HepG2 (cell line): ENCODE data around the gene JAZF1.

Source experiments
- ATF7 ChIP-seq, 2 experiments: fragments of 450-650 bp in 1 of 2; sonication (generic) in 1 of 2; formaldehyde crosslinking in 1 of 2; IDR thresholded peaks; 2 replicates each; pipeline versions ENCODE4 v1.4.0 to v1.6.1; 2016 to 2020; ENCODE audit warnings: antibody characterized with exemption in 1 of 2, mild to moderate bottlenecking in 1 of 2, missing genetic modification reagents in 1 of 2
- HCFC1 ChIP-seq: fragments of 150-350 bp; IDR thresholded peaks from 2 replicates; pipeline ENCODE4 v1.6.1; 2014; ENCODE audit warnings: low read depth, low read length
- KDM1A ChIP-seq: IDR thresholded peaks from 2 replicates; pipeline ENCODE4 v1.6.1; 2016; ENCODE audit warnings: missing compliant biosample characterization
- SSRP1 ChIP-seq: IDR thresholded peaks from 2 replicates; pipeline ENCODE4 v1.6.1; 2016; ENCODE audit warnings: control low read depth
- TBP ChIP-seq: sonication (generic); formaldehyde crosslinking; IDR thresholded peaks from 2 replicates; pipeline ENCODE4 v1.5.0; 2020; ENCODE audit warnings: missing genetic modification reagents
- TCF7L2 ChIP-seq: IDR thresholded peaks from 2 replicates; pipeline ENCODE4 v1.6.1; 2011; ENCODE audit warnings: mild to moderate bottlenecking, low read depth, low read length, moderate library complexity
- U2AF1 ChIP-seq: fragments of 200-400 bp; formaldehyde crosslinking; optimal IDR thresholded peaks from 2 replicates; pipeline ENCODE3; 2017; ENCODE audit warnings: mild to moderate bottlenecking, low read depth, low read length
- TF ChIP-seq, protein P1 (sequence below): sonication (generic); formaldehyde crosslinking; IDR thresholded peaks from 2 replicates; pipeline ENCODE4 v1.4.0; 2020; ENCODE audit warnings: missing genetic modification reagents
- TF ChIP-seq, protein P2 (sequence below), 2 experiments: sonication (generic) in 1 of 2; formaldehyde crosslinking in 1 of 2; IDR thresholded peaks; 2 replicates each; pipeline versions ENCODE4 v1.4.0 to v1.6.1; 2018 to 2020; ENCODE audit warnings: missing genetic modification reagents in 2 of 2, borderline replicate concordance in 1 of 2, low read depth in 1 of 2, mild to moderate bottlenecking in 1 of 2, missing biosample characterization in 1 of 2
- TF ChIP-seq, protein P3 (sequence below): sonication (generic); formaldehyde crosslinking; IDR thresholded peaks from 2 replicates; pipeline ENCODE4 v1.5.0; 2020; ENCODE audit warnings: mild to moderate bottlenecking, missing genetic modification reagents, moderate library complexity
- TF ChIP-seq, protein P4 (sequence below): sonication (generic); formaldehyde crosslinking; IDR thresholded peaks from 2 replicates; pipeline ENCODE4 v1.5.1; 2020; ENCODE audit warnings: missing genetic modification reagents, mild to moderate bottlenecking, borderline replicate concordance

- TF ChIP-seq HCFC1 (no peak), ATF7 (IDR thresholded peaks at IDR 0.05) (no peak), ATF7 (CRISPR knock-in tag; IDR thresholded peaks at IDR 0.05) (no peak), TCF7L2 (no peak), SSRP1 (CRISPR knock-in tag) (no peak), KDM1A (CRISPR knock-in tag) (no peak), U2AF1 (no peak), TBP (CRISPR knock-in tag) (no peak)
- TF ChIP-seq, protein P1, sequence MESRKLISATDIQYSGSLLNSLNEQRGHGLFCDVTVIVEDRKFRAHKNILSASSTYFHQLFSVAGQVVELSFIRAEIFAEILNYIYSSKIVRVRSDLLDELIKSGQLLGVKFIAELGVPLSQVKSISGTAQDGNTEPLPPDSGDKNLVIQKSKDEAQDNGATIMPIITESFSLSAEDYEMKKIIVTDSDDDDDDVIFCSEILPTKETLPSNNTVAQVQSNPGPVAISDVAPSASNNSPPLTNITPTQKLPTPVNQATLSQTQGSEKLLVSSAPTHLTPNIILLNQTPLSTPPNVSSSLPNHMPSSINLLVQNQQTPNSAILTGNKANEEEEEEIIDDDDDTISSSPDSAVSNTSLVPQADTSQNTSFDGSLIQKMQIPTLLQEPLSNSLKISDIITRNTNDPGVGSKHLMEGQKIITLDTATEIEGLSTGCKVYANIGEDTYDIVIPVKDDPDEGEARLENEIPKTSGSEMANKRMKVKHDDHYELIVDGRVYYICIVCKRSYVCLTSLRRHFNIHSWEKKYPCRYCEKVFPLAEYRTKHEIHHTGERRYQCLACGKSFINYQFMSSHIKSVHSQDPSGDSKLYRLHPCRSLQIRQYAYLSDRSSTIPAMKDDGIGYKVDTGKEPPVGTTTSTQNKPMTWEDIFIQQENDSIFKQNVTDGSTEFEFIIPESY, result no peak
- TF ChIP-seq, protein P2, sequence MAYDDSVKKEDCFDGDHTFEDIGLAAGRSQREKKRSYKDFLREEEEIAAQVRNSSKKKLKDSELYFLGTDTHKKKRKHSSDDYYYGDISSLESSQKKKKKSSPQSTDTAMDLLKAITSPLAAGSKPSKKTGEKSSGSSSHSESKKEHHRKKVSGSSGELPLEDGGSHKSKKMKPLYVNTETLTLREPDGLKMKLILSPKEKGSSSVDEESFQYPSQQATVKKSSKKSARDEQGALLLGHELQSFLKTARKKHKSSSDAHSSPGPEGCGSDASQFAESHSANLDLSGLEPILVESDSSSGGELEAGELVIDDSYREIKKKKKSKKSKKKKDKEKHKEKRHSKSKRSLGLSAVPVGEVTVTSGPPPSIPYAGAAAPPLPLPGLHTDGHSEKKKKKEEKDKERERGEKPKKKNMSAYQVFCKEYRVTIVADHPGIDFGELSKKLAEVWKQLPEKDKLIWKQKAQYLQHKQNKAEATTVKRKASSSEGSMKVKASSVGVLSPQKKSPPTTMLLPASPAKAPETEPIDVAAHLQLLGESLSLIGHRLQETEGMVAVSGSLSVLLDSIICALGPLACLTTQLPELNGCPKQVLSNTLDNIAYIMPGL (CRISPR knock-in tag; IDR thresholded peaks at IDR 0.05; ENCODE audit: borderline replicate concordance in 1 of 2, low read depth in 1 of 2), result no peak
- TF ChIP-seq, protein P3, sequence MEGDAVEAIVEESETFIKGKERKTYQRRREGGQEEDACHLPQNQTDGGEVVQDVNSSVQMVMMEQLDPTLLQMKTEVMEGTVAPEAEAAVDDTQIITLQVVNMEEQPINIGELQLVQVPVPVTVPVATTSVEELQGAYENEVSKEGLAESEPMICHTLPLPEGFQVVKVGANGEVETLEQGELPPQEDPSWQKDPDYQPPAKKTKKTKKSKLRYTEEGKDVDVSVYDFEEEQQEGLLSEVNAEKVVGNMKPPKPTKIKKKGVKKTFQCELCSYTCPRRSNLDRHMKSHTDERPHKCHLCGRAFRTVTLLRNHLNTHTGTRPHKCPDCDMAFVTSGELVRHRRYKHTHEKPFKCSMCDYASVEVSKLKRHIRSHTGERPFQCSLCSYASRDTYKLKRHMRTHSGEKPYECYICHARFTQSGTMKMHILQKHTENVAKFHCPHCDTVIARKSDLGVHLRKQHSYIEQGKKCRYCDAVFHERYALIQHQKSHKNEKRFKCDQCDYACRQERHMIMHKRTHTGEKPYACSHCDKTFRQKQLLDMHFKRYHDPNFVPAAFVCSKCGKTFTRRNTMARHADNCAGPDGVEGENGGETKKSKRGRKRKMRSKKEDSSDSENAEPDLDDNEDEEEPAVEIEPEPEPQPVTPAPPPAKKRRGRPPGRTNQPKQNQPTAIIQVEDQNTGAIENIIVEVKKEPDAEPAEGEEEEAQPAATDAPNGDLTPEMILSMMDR, result no peak
- TF ChIP-seq, protein P4, sequence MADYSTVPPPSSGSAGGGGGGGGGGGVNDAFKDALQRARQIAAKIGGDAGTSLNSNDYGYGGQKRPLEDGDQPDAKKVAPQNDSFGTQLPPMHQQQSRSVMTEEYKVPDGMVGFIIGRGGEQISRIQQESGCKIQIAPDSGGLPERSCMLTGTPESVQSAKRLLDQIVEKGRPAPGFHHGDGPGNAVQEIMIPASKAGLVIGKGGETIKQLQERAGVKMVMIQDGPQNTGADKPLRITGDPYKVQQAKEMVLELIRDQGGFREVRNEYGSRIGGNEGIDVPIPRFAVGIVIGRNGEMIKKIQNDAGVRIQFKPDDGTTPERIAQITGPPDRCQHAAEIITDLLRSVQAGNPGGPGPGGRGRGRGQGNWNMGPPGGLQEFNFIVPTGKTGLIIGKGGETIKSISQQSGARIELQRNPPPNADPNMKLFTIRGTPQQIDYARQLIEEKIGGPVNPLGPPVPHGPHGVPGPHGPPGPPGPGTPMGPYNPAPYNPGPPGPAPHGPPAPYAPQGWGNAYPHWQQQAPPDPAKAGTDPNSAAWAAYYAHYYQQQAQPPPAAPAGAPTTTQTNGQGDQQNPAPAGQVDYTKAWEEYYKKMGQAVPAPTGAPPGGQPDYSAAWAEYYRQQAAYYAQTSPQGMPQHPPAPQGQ (CRISPR knock-in tag), result no peak
Measured at GRCh38 chr7:28132959-28133870, 47.4 kb downstream of the JAZF1 start.
